H9 (cell line): ENCODE results near the gene MUC5B. TPM values are rescaled to one million over a fixed set of nuclear protein-coding genes. Genes with fewer than 3 reads are reported as not detected.

ENCODE experiments used
- DNase-seq: peaks from one replicate; pipeline ENCODE4 v3.0.0-alpha.2; 2017
- H2AFZ ChIP-seq: one replicate; pipeline ENCODE4 v1.6.1; 2013; ENCODE audit warnings: mild to moderate bottlenecking, low read length, control low read depth, moderate library complexity
- H2AK5ac ChIP-seq: 2 replicates; pipeline ENCODE4 v1.6.1; 2013; ENCODE audit warnings: low read length, control low read depth, mixed read lengths; ENCODE audit not compliant: insufficient read length
- H2BK120ac ChIP-seq: one replicate; pipeline ENCODE4 v1.6.1; 2013; ENCODE audit warnings: low read depth, mild to moderate bottlenecking, low read length, control low read depth, inconsistent platforms; ENCODE audit not compliant: poor library complexity, severe bottlenecking
- H2BK12ac ChIP-seq: 2 replicates; pipeline ENCODE4 v1.6.1; 2013; ENCODE audit warnings: low read length, control low read depth, mixed read lengths, low read depth; ENCODE audit not compliant: insufficient read length
- H2BK15ac ChIP-seq: 2 replicates; pipeline ENCODE4 v1.6.1; 2013; ENCODE audit warnings: low read depth, low read length, control low read depth
- H2BK20ac ChIP-seq: one replicate; pipeline ENCODE4 v1.6.1; 2013; ENCODE audit warnings: low read depth, mild to moderate bottlenecking, low read length, control low read depth, inconsistent platforms; ENCODE audit not compliant: poor library complexity, severe bottlenecking
- H2BK5ac ChIP-seq: 2 replicates; pipeline ENCODE4 v1.6.1; 2013; ENCODE audit warnings: low read length, control low read depth, mixed read lengths; ENCODE audit not compliant: insufficient read length
- H3K14ac ChIP-seq: 2 replicates; pipeline ENCODE4 v1.6.1; 2013; ENCODE audit warnings: low read length, control low read depth; ENCODE audit not compliant: insufficient read depth
- H3K18ac ChIP-seq: 2 replicates; pipeline ENCODE4 v1.6.1; 2013; ENCODE audit warnings: low read depth, mild to moderate bottlenecking, mixed read lengths, low read length, control low read depth; ENCODE audit not compliant: insufficient read length
- H3K23ac ChIP-seq: 2 replicates; pipeline ENCODE4 v1.6.1; 2013; ENCODE audit warnings: low read length, control low read depth, mixed read lengths, low read depth; ENCODE audit not compliant: insufficient read length
- H3K23me2 ChIP-seq: 2 replicates; pipeline ENCODE4 v1.6.1; 2013; ENCODE audit warnings: low read depth, mild to moderate bottlenecking, mixed read lengths, low read length, control low read depth; ENCODE audit not compliant: insufficient read length, poor library complexity, severe bottlenecking
- H3K27ac ChIP-seq: 2 replicates; pipeline ENCODE4 v1.5.1; 2013; ENCODE audit warnings: low read length, control low read depth, mixed read lengths, low read depth; ENCODE audit not compliant: insufficient read length
- H3K27me3 ChIP-seq: 2 replicates; pipeline ENCODE4 v1.6.1; 2013; ENCODE audit warnings: low read length, control low read depth, inconsistent platforms; ENCODE audit not compliant: insufficient read depth
- H3K4ac ChIP-seq: 2 replicates; pipeline ENCODE4 v1.6.1; 2013; ENCODE audit warnings: low read depth, mild to moderate bottlenecking, control low read depth, inconsistent platforms, low read length, moderate library complexity
- H3K4me1 ChIP-seq: 2 replicates; pipeline ENCODE4 v1.6.1; 2013; ENCODE audit warnings: low read length, control low read depth, inconsistent platforms; ENCODE audit not compliant: insufficient read depth
- H3K4me2 ChIP-seq: 2 replicates; pipeline ENCODE4 v1.6.1; 2013; ENCODE audit warnings: low read length, control low read depth, mixed read lengths; ENCODE audit not compliant: insufficient read length, insufficient read depth
- H3K56ac ChIP-seq: 2 replicates; pipeline ENCODE4 v1.6.1; 2013; ENCODE audit warnings: low read depth, mild to moderate bottlenecking, mixed read lengths, low read length, control low read depth; ENCODE audit not compliant: insufficient read length
- H3K79me1 ChIP-seq: 2 replicates; pipeline ENCODE4 v1.6.1; 2013; ENCODE audit warnings: low read depth, mild to moderate bottlenecking, moderate library complexity, low read length, control low read depth, inconsistent platforms; ENCODE audit not compliant: insufficient read depth, poor library complexity, severe bottlenecking
- H3K79me2 ChIP-seq: 2 replicates; pipeline ENCODE4 v1.6.1; 2013; ENCODE audit warnings: low read length, control low read depth, inconsistent platforms; ENCODE audit not compliant: insufficient read depth
- H3K9ac ChIP-seq: 2 replicates; pipeline ENCODE4 v1.6.1; 2013; ENCODE audit warnings: low read length, control low read depth, mixed read lengths; ENCODE audit not compliant: insufficient read length; ENCODE audit errors: extremely low read depth
- H3K9me3 ChIP-seq: one replicate; pipeline ENCODE4 v1.6.1; 2013; ENCODE audit warnings: low read depth, low read length, inconsistent platforms; ENCODE audit not compliant: control insufficient read depth
- H3T11ph ChIP-seq: one replicate; pipeline ENCODE4 v1.6.1; 2013; ENCODE audit warnings: mild to moderate bottlenecking, low read length, control low read depth, inconsistent platforms
- H4K20me1 ChIP-seq: one replicate; pipeline ENCODE4 v1.6.1; 2013; ENCODE audit not compliant: control insufficient read depth, insufficient read length, insufficient read depth
- H4K5ac ChIP-seq: 2 replicates; pipeline ENCODE4 v1.6.1; 2013; ENCODE audit warnings: low read depth, mild to moderate bottlenecking, mixed read lengths, low read length, control low read depth; ENCODE audit not compliant: insufficient read length
- H4K8ac ChIP-seq: replicated peaks from 2 replicates; pipeline ENCODE4 v1.6.1; 2013; ENCODE audit warnings: low read length, control low read depth, mixed read lengths, low read depth; ENCODE audit not compliant: insufficient read length
- H4K91ac ChIP-seq: 2 replicates; pipeline ENCODE4 v1.6.1; 2013; ENCODE audit warnings: low read depth, mild to moderate bottlenecking, moderate library complexity, mixed read lengths, low read length, control low read depth; ENCODE audit not compliant: insufficient read length
- H3K27ac Mint-ChIP-seq, 3 experiments: 2 replicates in 2 of 3; 3 replicates in 1 of 3; pipeline ENCODE4 v1.8.0; 2020 to 2021; ENCODE audit warnings: mixed read lengths in 3 of 3, mild to moderate bottlenecking in 1 of 3, moderate library complexity in 1 of 3
- H3K27me3 Mint-ChIP-seq: 2 replicates; pipeline ENCODE4 v1.8.0; 2021; ENCODE audit warnings: low read depth, mild to moderate bottlenecking, moderate library complexity, mixed read lengths
- H3K36me3 Mint-ChIP-seq, 3 experiments: 2 replicates in 2 of 3; 3 replicates in 1 of 3; pipeline ENCODE4 v1.8.0; 2020 to 2021; ENCODE audit warnings: low read depth in 3 of 3, mixed read lengths in 3 of 3; ENCODE audit not compliant: insufficient read depth in 1 of 3
- H3K4me1 Mint-ChIP-seq, 2 experiments: 2 replicates each; pipeline ENCODE4 v1.8.0; 2020; ENCODE audit warnings: mixed read lengths in 2 of 2
- H3K4me3 Mint-ChIP-seq, 2 experiments: 2 replicates in 1 of 2; 3 replicates in 1 of 2; pipeline ENCODE4 v1.8.0; 2020 to 2021; ENCODE audit warnings: mild to moderate bottlenecking in 2 of 2, mixed read lengths in 2 of 2, moderate library complexity in 1 of 2
- H3K9me3 Mint-ChIP-seq, 2 experiments: 2 replicates in 1 of 2; 3 replicates in 1 of 2; pipeline ENCODE4 v1.8.0; 2020; ENCODE audit warnings: mild to moderate bottlenecking in 2 of 2, mixed read lengths in 2 of 2, moderate library complexity in 1 of 2
- WGBS: extraction: QIAGEN DNeasy Blood & Tissue Kit; methylation state at CpG from one replicate; pipeline ENCODE4 v1.1.7; 2013; ENCODE audit warnings: missing lambda C conversion rate, low lambda C conversion rate, mixed read lengths; ENCODE audit not compliant: insufficient read length; ENCODE audit errors: extremely low coverage; 5-methylcytosine and 5-hydroxymethylcytosine counted together
- total RNA-seq: library from RNA; stranded (reverse); gene quantifications from 2 replicates; pipeline ENCODE4 v1.2.1, GENCODE V29; 2021
- TF ChIP-seq, protein P1 (sequence below): fragments of 200-600 bp; sonication (generic); conservative IDR thresholded peaks from 3 replicates; pipeline ENCODE4 v1.8.0; 2021; ENCODE audit warnings: antibody characterized with exemption, mild to moderate bottlenecking

Gene MUC5B
- total RNA-seq, 1 experiment from 2014 or later = not detected

DNA sequence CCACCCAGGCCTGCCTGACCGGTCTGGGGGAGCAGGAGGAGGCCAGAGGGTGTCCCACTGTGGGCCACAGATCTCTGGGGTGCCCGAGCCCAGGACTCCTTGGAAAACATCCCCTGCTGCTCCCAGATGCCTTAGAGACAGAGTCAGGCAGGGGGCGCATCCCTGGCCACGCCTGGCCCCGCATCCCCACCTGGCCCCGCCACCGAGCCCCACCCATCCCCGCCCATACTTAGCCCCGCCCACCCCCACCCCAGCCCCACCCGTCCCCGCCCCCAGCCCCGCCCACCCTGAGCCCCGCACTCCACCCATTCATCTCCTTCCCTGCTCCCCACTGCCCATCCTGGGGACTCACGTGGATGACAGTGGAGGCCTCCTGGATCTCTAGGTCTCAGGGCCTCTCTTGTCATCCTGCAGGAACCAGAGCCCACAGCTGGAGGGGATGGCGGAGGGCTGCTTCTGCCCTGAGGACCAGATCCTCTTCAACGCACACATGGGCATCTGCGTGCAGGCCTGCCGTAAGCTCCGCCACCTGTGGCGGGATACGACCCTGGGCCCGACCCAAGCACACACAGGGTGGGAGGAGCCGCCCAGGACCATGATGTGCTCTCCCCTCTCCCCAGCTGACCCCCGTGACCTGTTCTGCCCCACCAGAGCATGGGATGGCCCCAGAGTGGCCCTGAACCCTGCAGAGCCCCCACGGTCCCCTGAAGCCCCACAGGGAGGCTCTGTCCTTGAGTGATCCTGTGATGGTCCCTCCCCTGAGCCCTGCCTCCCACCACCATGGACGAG lies 33.6 kb downstream of the MUC5B start:
- H3K36me3 Mint-ChIP-seq = peaks cover 0 to 6% (median 5%) of the 10 kb centered on the region in 3 experiments; a peak in 4 of 7 replicates
- H2BK120ac ChIP-seq = no peak overlapping the region
- H2BK12ac ChIP-seq = no peak overlapping the region
- H3K23ac ChIP-seq = no peak overlapping the region
- no peak overlapping the region for H3K4me2 ChIP-seq
- no peaks in the 10 kb centered on the region for H3K27me3 ChIP-seq
- peaks cover 13% of the 10 kb centered on the region for H3K27me3 Mint-ChIP-seq
- no peak overlapping the region for H3K56ac ChIP-seq
- H4K8ac ChIP-seq = no peak overlapping the region
- H3K27ac ChIP-seq = no peak overlapping the region
- no peaks in the 10 kb centered on the region for H3K23me2 ChIP-seq
- H2AK5ac ChIP-seq = no peak overlapping the region
- no peak overlapping the region for H3K4me3 Mint-ChIP-seq
- peaks cover 4% of the 10 kb centered on the region for H3K9me3 ChIP-seq
- H3K79me1 ChIP-seq = no peaks in the 10 kb centered on the region
- H3K79me2 ChIP-seq = no peaks in the 10 kb centered on the region
- no peak overlapping the region for H4K5ac ChIP-seq
- TF ChIP-seq, protein P1, sequence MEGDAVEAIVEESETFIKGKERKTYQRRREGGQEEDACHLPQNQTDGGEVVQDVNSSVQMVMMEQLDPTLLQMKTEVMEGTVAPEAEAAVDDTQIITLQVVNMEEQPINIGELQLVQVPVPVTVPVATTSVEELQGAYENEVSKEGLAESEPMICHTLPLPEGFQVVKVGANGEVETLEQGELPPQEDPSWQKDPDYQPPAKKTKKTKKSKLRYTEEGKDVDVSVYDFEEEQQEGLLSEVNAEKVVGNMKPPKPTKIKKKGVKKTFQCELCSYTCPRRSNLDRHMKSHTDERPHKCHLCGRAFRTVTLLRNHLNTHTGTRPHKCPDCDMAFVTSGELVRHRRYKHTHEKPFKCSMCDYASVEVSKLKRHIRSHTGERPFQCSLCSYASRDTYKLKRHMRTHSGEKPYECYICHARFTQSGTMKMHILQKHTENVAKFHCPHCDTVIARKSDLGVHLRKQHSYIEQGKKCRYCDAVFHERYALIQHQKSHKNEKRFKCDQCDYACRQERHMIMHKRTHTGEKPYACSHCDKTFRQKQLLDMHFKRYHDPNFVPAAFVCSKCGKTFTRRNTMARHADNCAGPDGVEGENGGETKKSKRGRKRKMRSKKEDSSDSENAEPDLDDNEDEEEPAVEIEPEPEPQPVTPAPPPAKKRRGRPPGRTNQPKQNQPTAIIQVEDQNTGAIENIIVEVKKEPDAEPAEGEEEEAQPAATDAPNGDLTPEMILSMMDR = no peak
- no peak overlapping the region for H3K14ac ChIP-seq
- peaks cover 0 to 5% of the 10 kb centered on the region in 2 experiments; a peak in 2 of 4 replicates for H3K4me1 Mint-ChIP-seq
- no peak overlapping the region for H3K9ac ChIP-seq
- H3K18ac ChIP-seq = no peak overlapping the region
- WGBS = no CpG with 5 or more reads among the region's 26 CpGs
- H2BK5ac ChIP-seq = no peak overlapping the region
- H4K20me1 ChIP-seq = no peaks in the 10 kb centered on the region
- no peak overlapping the region for H2AFZ ChIP-seq
- no peak overlapping the region for H3K27ac Mint-ChIP-seq
- H3T11ph ChIP-seq = no peak overlapping the region
- H3K9me3 Mint-ChIP-seq = peaks cover 13% of the 10 kb centered on the region in 2 experiments
- no peak overlapping the region for H2BK20ac ChIP-seq
- H2BK15ac ChIP-seq = no peak overlapping the region
- no peak overlapping the region for H3K4ac ChIP-seq
- DNase-seq = peak; percentile 59
- no peaks in the 10 kb centered on the region for H3K4me1 ChIP-seq
- H4K91ac ChIP-seq = no peak overlapping the region
